Measurements from ENCODE around the gene PCDHGA8. TPM values are rescaled to one million over a fixed set of nuclear protein-coding genes. Genes with fewer than 3 reads are reported as not detected.

The PCDHGA8 gene
- total and polyA plus RNA-seq, 4 experiments from 2014 or later, result 0.17 TPM; not detected in 3

GRCh38 chr5:141359790-141360426 is 32.5 kb upstream of the PCDHGA8 start, which contains the start of gene PCDHGB2:
Gene PCDHGB2 (plus strand): TSS chr5:141359994. CDS start chr5:141360136, 142 bp downstream.
- Histone ChIP-seq H3K4me1 (ENCODE audit: insufficient read depth, low read length) (no peaks in the 10 kb centered on the region), H3K36me3 (ENCODE audit: insufficient read depth, low read length) (no peaks in the 10 kb centered on the region), H3K27ac (ENCODE audit: low read depth, low read length) (no peak within 1 kb of the TSS), H3K27me3 (ENCODE audit: insufficient read depth, low read length) (peaks cover 11% of the 10 kb centered on the region), H3K4me3 (ENCODE audit: low read length in 2 of 2) (peak within 1 kb of the TSS; percentile 13 to 42), H3K9me3 (ENCODE audit: control insufficient read depth in 1 of 2, low read length in 2 of 2) (peaks cover 0 to 4% of the 10 kb centered on the region in 2 donors)
- intact Hi-C loops (cut with micrococcal nuclease), result loop anchor here (10.0 kb wide), 1 partner anchor 195 kb away; no protein-coding TSS in a partner anchor
- H3K4me3 Mint-ChIP-seq, result peak within 1 kb of the TSS; percentile 71 to 89 (median 80)
- peak in 1 of 5 donors; percentile 19 for DNase-seq
- H3K36me3 Mint-ChIP-seq, result peaks cover 9 to 12% of the 10 kb centered on the region in 2 donors
- peaks cover 0 to 5% (median 2%) of the 10 kb centered on the region in 4 donors for H3K4me1 Mint-ChIP-seq
- H3K27me3 Mint-ChIP-seq, result peaks cover 50 to 52% of the 10 kb centered on the region in 2 donors
- H3K27ac Mint-ChIP-seq, result peak within 1 kb of the TSS in 6 of 7 donors; percentile 17 to 75 (median 34)
- H3K9me3 Mint-ChIP-seq, result peaks cover 2 to 77% (median 64%) of the 10 kb centered on the region in 8 donors
- CTCF ChIA-PET (ENCODE audit: partially characterized antibody), result interaction anchor here (1.0 kb wide), 1 partner anchor 198 kb away, joined by 4 read pairs; no protein-coding TSS in a partner anchor
- POLR2A ChIA-PET (ENCODE audit: partially characterized antibody), result no interaction called here

- H3K27ac Mint-ChIP-seq, result peak overlapping the region in 4 of 7 donors; percentile 8 to 53 (median 28)
- Histone ChIP-seq H3K27ac (ENCODE audit: low read depth, low read length) (no peak overlapping the region), H3K36me3 (ENCODE audit: insufficient read depth, low read length) (no peaks in the 10 kb centered on the region), H3K27me3 (ENCODE audit: insufficient read depth, low read length) (peaks cover 12% of the 10 kb centered on the region), H3K4me1 (ENCODE audit: insufficient read depth, low read length) (no peaks in the 10 kb centered on the region), H3K4me3 (ENCODE audit: low read length in 2 of 2) (no peak overlapping the region), H3K9me3 (ENCODE audit: control insufficient read depth in 1 of 2, low read length in 2 of 2) (peaks cover 0 to 4% of the 10 kb centered on the region in 2 donors)
- ChIA-PET CTCF (ENCODE audit: partially characterized antibody) (no interaction called here), POLR2A (ENCODE audit: partially characterized antibody) (no interaction called here)
- peaks cover 0 to 5% (median 2%) of the 10 kb centered on the region in 4 donors for H3K4me1 Mint-ChIP-seq
- DNase-seq, result no peak
- intact Hi-C loops (cut with micrococcal nuclease), result no loop called here
- H3K9me3 Mint-ChIP-seq, result peaks cover 5 to 77% (median 68%) of the 10 kb centered on the region in 8 donors
- peak overlapping the region in 1 of 8 donors; percentile 15 for H3K4me3 Mint-ChIP-seq
- H3K36me3 Mint-ChIP-seq, result peaks cover 9 to 12% of the 10 kb centered on the region in 2 donors
- H3K27me3 Mint-ChIP-seq, result peaks cover 57% of the 10 kb centered on the region in 2 donors
Observed at GRCh38 chr5:141360685-141361084, 31.7 kb upstream of the PCDHGA8 start.

- no peak for DNase-seq
- no peaks in the 10 kb centered on the region for H3K36me3 ChIP-seq (ENCODE audit: insufficient read depth, low read length)
- ChIA-PET CTCF (ENCODE audit: partially characterized antibody) (no interaction called here), POLR2A (ENCODE audit: partially characterized antibody) (no interaction called here)
- no peak overlapping the region for H3K4me3 ChIP-seq (ENCODE audit: low read length in 2 of 2)
- peaks cover 0 to 4% of the 10 kb centered on the region in 2 donors for H3K9me3 ChIP-seq (ENCODE audit: control insufficient read depth in 1 of 2, low read length in 2 of 2)
- peaks cover 0 to 5% (median 2%) of the 10 kb centered on the region in 4 donors for H3K4me1 Mint-ChIP-seq
- H3K4me1 ChIP-seq (ENCODE audit: insufficient read depth, low read length), result no peaks in the 10 kb centered on the region
- intact Hi-C loops (cut with micrococcal nuclease), result no loop called here
- H3K27ac ChIP-seq (ENCODE audit: low read depth, low read length), result no peak overlapping the region
- peaks cover 14% of the 10 kb centered on the region for H3K27me3 ChIP-seq (ENCODE audit: insufficient read depth, low read length)
- H3K36me3 Mint-ChIP-seq, result peaks cover 9 to 14% of the 10 kb centered on the region in 2 donors
- H3K4me3 Mint-ChIP-seq, result peak overlapping the region in 2 of 8 donors; percentile 40 to 42
- peaks cover 51 to 57% of the 10 kb centered on the region in 2 donors for H3K27me3 Mint-ChIP-seq
- H3K9me3 Mint-ChIP-seq, result peaks cover 5 to 77% (median 67%) of the 10 kb centered on the region in 8 donors
- peak overlapping the region in 1 of 7 donors; percentile 75 for H3K27ac Mint-ChIP-seq
Observed at GRCh38 chr5:141362719-141363118, 29.7 kb upstream of the PCDHGA8 start.

- no peak for DNase-seq
- no peaks in the 10 kb centered on the region for H3K4me1 ChIP-seq (ENCODE audit: insufficient read depth, low read length)
- H3K27me3 ChIP-seq (ENCODE audit: insufficient read depth, low read length), result peaks cover 13% of the 10 kb centered on the region
- Mint-ChIP-seq H3K36me3 (peaks cover 9 to 14% of the 10 kb centered on the region in 2 donors), H3K4me3 (no peak within 1 kb of the TSS), H3K4me1 (peaks cover 0 to 5% (median 2%) of the 10 kb centered on the region in 4 donors), H3K9me3 (peaks cover 5 to 72% (median 67%) of the 10 kb centered on the region in 8 donors), H3K27me3 (peaks cover 43 to 55% of the 10 kb centered on the region in 2 donors), H3K27ac (peak within 1 kb of the TSS in 1 of 7 donors; percentile 51)
- no peaks in the 10 kb centered on the region for H3K36me3 ChIP-seq (ENCODE audit: insufficient read depth, low read length)
- peaks cover 0 to 4% of the 10 kb centered on the region in 2 donors for H3K9me3 ChIP-seq (ENCODE audit: control insufficient read depth in 1 of 2, low read length in 2 of 2)
- intact Hi-C loops (cut with micrococcal nuclease), result no loop called here
- H3K4me3 ChIP-seq (ENCODE audit: low read length in 2 of 2), result no peak within 1 kb of the TSS
- POLR2A ChIA-PET (ENCODE audit: partially characterized antibody), result no interaction called here
- no peak within 1 kb of the TSS for H3K27ac ChIP-seq (ENCODE audit: low read depth, low read length)
- CTCF ChIA-PET (ENCODE audit: partially characterized antibody), result no interaction called here
Observed at GRCh38 chr5:141363952-141364660, 28.3 kb upstream of the PCDHGA8 start, which contains the start of gene PCDHGA5. Gene PCDHGA5 (plus strand): TSS chr5:141364162. CDS start chr5:141364331, 169 bp downstream.

- ChIA-PET POLR2A (ENCODE audit: partially characterized antibody) (no interaction called here), CTCF (ENCODE audit: partially characterized antibody) (no interaction called here)
- Mint-ChIP-seq H3K4me1 (peaks cover 2 to 11% (median 6%) of the 10 kb centered on the region in 4 donors), H3K27ac (peak overlapping the region in 1 of 7 donors; percentile 46), H3K4me3 (no peak overlapping the region), H3K9me3 (peaks cover 5 to 73% (median 56%) of the 10 kb centered on the region in 8 donors), H3K27me3 (peaks cover 47 to 53% of the 10 kb centered on the region in 2 donors), H3K36me3 (peaks cover 5 to 9% of the 10 kb centered on the region in 2 donors)
- Histone ChIP-seq H3K27me3 (ENCODE audit: insufficient read depth, low read length) (peaks cover 13% of the 10 kb centered on the region), H3K9me3 (ENCODE audit: control insufficient read depth in 1 of 2, low read length in 2 of 2) (peaks cover 0 to 2% of the 10 kb centered on the region in 2 donors), H3K4me1 (ENCODE audit: insufficient read depth, low read length) (peaks cover 6% of the 10 kb centered on the region), H3K27ac (ENCODE audit: low read depth, low read length) (no peak overlapping the region), H3K4me3 (ENCODE audit: low read length in 2 of 2) (no peak overlapping the region), H3K36me3 (ENCODE audit: insufficient read depth, low read length) (no peaks in the 10 kb centered on the region)
- no peak for DNase-seq
- intact Hi-C loops (cut with micrococcal nuclease), result no loop called here
Observed at GRCh38 chr5:141366016-141366896, 26.2 kb upstream of the PCDHGA8 start.

- Histone ChIP-seq H3K27ac (ENCODE audit: low read depth, low read length) (no peak within 1 kb of the TSS), H3K4me3 (ENCODE audit: low read length in 2 of 2) (peak within 1 kb of the TSS in 1 of 2 donors; percentile 15), H3K27me3 (ENCODE audit: insufficient read depth, low read length) (peaks cover 20% of the 10 kb centered on the region), H3K4me1 (ENCODE audit: insufficient read depth, low read length) (peaks cover 6% of the 10 kb centered on the region), H3K9me3 (ENCODE audit: control insufficient read depth in 1 of 2, low read length in 2 of 2) (no peaks in the 10 kb centered on the region), H3K36me3 (ENCODE audit: insufficient read depth, low read length) (no peaks in the 10 kb centered on the region)
- H3K9me3 Mint-ChIP-seq, result peaks cover 2 to 76% (median 53%) of the 10 kb centered on the region in 8 donors
- H3K27ac Mint-ChIP-seq, result peak within 1 kb of the TSS in 1 of 7 donors; percentile 68
- intact Hi-C loops (cut with micrococcal nuclease), result loop anchor here (1.0 kb wide), 2 partner anchors 142 to 194 kb away; no protein-coding TSS in a partner anchor
- ChIA-PET CTCF (ENCODE audit: partially characterized antibody) (interaction anchor here (1.1 to 2.5 kb wide), 9 partner anchors 10 to 197 kb away, joined by 3 to 17 read pairs (median 7); partner anchors contain the start of gene PCDHGB4), POLR2A (ENCODE audit: partially characterized antibody) (interaction anchor here (0.7 to 0.9 kb wide), 2 partner anchors 50 to 194 kb away, joined by 3 to 4 read pairs; partner anchors contain the start of gene TAF7)
- H3K4me3 Mint-ChIP-seq, result peak within 1 kb of the TSS; percentile 69 to 89 (median 83)
- DNase-seq, result peak in 4 of 5 donors; percentile 30 to 49 (median 37)
- peaks cover 7 to 8% of the 10 kb centered on the region in 2 donors for H3K36me3 Mint-ChIP-seq
- peaks cover 4 to 11% (median 8%) of the 10 kb centered on the region in 4 donors for H3K4me1 Mint-ChIP-seq
- H3K27me3 Mint-ChIP-seq, result peaks cover 43 to 46% of the 10 kb centered on the region in 2 donors
Observed at GRCh38 chr5:141369994-141370848, 22.2 kb upstream of the PCDHGA8 start, which contains the start of gene PCDHGB3. Gene PCDHGB3 (plus strand): TSS chr5:141370242. CDS start chr5:141370395, 153 bp downstream.

Measured in CD4-positive, alpha-beta memory T cell (primary cell).